HUDEP-2 (cell line): ENCODE results near the gene MAP4K4.

Source experiments
- DNase-seq, 76 experiments: peaks; one replicate each; lab custom pipeline; 2025; ENCODE audit not compliant: unreplicated experiment in 76 of 76; lab: John Stamatoyannopoulos, UW

MAP4K4 gene

DNA sequence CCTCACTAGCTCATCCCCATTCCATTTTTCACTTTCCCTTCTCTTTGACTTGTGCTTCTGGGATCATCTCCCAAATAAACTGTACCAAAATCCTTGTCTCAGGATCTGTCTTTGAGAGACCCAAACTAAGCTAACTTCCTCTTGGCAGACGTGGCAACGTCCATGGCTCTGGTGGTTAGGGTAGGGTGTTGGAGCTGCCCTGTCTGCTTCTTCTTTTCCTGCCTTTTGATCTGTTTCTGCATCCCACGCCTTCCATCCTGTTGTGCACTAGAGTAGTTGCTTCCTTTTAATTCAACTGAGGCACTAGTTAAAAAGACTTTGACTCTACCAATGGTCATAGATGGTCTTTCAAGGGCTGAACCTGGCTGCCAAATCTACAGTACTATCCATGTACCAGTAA, 5.5 kb upstream of the MAP4K4 start:
- DNase-seq, result no peak

- no peak for DNase-seq
These were observed 4.7 kb upstream of the MAP4K4 start for GRCh38 chr2:101692766-101693165.

- DNase-seq, result no peak
These were observed 3.4 kb upstream of the MAP4K4 start for GRCh38 chr2:101693991-101694588.

DNA sequence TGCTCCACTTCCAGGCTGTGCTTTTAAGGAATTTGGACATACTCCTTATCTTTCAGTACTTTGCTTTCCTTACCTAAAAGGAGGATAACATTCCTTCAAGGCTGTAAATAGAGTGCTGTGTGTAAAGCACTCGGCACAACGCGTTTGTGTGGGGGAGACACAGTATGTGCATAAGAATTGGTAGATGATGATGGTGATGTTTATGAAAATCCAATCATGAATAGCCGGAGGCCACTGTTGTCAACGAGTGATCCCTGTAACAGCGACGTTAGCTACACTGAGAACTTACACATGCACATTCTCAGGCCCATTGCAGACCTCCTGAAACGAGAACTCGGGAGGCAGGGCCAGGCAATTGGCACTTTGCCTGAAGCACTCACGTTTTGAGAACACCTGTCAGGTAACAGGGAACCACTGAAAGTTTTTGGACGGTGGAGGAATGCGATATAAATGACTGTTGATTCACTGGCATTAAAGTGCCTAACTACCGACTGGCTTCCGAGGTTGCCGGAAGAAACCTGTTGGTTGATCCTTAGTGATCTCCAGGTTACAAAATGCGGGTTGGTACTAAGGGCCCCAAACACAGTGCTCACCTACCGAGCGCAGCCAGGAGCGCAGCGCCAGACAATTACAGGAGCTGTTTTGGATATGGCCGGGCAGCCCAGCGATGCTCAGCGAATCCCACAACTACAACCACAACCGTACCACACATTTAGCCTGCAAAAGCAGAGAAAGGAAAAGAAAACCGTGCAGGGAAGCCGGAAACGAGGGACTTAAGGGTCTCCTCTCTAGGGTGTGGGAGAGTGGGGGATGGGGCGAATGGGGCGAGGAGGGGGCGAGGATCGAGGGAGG, 1.0 kb upstream of the MAP4K4 start:
- peak in 5 of 76 experiments; percentile 1 to 28 (median 12) for DNase-seq

GRCh38 chr2:101698014-101698843, 722 bp downstream of the MAP4K4 start:
- DNase-seq, result peak in 7 of 76 experiments; percentile 6 to 38 (median 17)

DNA sequence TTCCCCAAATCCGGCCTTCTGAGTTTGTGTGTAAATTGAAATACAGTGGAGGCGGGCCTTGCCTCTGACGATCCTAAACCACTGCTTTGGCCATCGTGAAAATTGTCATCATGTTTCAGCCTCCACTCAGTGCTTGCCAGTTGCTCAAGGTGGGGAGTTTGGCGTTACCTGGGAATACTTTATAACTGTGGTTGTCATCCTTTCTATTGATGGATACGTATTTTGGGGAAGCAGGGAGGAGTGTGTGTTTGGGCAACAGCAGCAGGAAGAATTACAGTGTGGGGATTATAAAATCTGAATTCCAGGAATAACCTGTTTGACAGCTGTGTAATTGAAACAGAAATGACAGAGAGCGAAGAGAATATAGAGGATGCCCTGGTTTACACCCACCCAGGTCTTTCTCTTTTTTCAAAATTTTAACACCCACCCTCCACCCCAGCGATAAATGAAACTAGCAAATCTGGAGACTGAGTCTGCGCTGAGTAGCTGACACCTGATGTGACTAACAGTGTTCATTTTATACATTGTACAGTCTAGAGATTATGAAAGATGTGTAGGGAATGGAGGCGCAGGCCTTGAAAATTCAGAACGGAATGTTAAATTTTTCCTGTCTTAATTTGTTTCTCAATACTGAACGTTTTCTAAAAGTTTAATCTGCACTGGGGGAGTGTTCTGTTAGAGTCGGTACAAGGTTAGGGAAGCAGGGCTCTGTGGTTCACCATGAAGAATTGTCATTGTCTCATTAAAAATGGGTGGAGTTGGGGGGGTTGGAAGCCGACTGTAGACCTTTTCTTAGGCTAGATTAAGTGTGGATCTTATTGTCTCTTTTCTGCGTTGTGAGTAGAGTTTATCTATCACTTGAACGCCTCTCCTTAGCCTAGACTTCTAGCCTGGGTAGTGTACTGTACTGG, 1.6 kb downstream of the MAP4K4 start:
- peak in 1 of 76 experiments; percentile 7 for DNase-seq

DNA sequence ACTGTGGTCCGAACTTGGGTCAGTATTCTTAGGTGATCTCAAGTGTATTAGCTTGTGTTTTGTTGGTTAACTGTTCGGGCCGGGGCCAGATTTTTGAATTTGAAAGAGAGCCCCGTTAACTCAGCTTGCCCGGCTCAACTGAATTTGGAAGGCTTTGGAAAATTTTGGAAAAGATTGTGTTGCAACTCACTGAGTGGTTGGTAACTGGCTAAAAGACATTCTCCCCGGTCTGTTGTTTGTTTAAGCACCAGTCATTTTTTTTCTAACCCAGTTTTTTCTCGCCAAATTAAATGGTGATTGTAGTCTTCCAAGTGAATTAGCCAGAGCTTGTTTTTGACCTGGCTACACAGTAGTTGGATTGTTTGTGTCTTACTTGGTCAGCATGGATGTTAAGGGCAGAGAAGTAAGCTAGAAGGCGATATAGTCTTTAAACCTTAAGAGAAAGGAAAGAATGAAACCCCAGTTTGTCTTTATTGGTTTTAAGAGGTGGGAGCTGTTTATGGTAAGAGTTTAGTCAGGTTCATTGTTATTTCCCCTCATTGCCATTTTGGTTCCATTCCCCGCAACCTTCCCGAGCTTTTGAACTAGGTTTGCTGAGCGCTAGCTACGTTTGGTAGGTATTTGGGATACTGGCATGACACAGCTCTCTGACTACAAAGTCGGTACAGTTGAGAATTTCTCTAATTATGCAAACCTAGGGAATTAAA, 2.4 kb downstream of the MAP4K4 start:
- DNase-seq, result no peak

DNA sequence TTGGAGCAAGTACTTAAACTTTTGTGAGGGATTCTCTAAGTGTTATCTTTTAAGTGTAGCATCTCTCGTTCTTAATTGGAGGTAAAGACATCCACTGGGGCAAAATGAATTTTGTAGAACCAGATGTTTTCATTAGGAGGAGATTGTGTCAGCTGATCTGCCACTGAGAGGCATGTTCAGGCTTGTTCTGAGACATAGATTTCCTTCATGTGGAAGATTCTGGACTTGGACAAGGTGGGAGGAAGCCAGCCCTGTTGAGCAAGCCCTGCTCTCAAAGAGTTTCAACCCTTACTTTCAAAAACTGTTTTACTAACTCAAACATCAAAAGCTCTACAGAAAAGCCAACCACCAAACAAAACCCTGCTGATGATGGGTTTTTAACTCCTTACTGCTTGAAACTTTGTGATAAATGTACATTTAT, 6.5 kb downstream of the MAP4K4 start:
- DNase-seq, result peak in 2 of 76 experiments; percentile 10 to 15

- DNase-seq, result no peak
These were observed 7.5 kb downstream of the MAP4K4 start for GRCh38 chr2:101704816-101705578.

GRCh38 chr2:101706121-101706818, 8.8 kb downstream of the MAP4K4 start:
- no peak for DNase-seq

DNA sequence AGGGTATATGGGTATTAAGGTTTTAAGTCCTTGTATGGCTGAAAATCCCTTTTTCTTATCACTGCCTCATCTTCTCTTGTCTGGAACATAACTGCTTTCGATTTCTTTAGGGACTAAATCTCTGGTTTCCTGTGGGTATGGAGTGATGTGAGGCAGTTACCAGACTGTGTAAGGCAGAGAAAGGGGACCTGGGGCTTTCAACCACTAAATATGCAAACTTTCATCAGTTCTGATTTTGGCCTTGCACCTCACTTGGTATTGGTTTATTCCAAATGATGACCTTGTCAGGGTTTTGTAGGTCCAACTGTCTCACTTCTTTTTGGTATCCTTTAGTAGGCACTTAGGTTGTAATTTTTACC, 9.3 kb downstream of the MAP4K4 start:
- no peak for DNase-seq

DNA sequence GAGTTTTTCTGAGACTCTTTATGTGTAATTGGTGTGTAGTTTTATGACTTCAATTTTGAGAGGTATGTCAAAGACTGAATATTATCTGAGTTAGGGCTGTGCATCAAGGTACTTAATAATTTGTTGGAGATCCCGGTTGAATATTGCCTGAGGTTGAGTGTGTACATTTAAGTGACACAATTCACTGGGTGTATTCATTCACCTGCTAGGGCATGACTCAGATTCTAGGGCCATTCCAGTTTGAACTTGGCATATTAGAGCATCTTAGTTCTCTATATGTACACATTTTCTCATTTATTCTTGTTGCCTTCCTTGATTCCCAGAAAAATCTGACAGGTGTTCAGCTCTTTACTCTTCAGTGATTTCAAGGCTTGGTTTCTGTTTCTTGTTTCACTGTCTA, 12.5 kb downstream of the MAP4K4 start:
- DNase-seq, result no peak

GRCh38 chr2:101710471-101711318, 13.2 kb downstream of the MAP4K4 start:
- peak in 17 of 76 experiments; percentile 4 to 39 (median 21) for DNase-seq

- DNase-seq, result no peak
These were observed 16.6 kb downstream of the MAP4K4 start for GRCh38 chr2:101714118-101714517.

- DNase-seq, result no peak
These were observed 19.8 kb downstream of the MAP4K4 start for GRCh38 chr2:101717071-101717845.

DNA sequence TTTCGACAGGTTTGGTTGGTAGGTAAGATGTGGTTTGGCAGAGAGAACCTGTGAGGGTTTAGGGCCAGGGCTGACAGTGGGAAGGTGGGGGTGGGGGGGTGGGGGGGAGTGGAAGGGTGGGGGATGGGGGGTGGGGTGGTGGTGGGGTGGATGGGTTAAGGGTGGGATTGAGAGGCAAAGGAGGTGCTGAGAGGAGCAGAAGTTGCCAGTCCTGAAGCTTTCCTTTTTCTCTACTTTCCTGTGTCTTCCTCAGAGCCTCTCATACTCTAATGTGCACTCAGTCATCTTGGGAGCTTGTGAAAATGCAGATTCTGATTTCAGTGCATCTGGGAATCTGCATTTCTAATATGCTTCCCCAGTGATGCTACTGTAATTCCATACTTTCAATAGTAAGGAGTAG, 21.0 kb downstream of the MAP4K4 start:
- no peak for DNase-seq
